Activated T-cell treated with anti-CD3 and anti-CD28 coated beads, Interleukin-2, amount 50 U/mL, for 1 hour (primary cell): ENCODE results near the gene BCKDHB.
"Not testable (repeated sequence)": the region's sequence is repeated elsewhere in the genome, so short reads cannot be mapped to it uniquely, and the experiment has no call there.

Experiments
- DNase-seq: peaks from one replicate; pipeline ENCODE4 v3.0.0-alpha.2; 2020

The BCKDHB gene

GRCh38 chr6:80211286-80211685 is 104.8 kb downstream of the BCKDHB start:
- no peak for DNase-seq

GRCh38 chr6:80211890-80212289 is 105.4 kb downstream of the BCKDHB start:
- not testable (repeated sequence) for DNase-seq

- DNase-seq: no peak
Measured at GRCh38 chr6:80214436-80215022, 108.1 kb downstream of the BCKDHB start.

GRCh38 chr6:80215063-80215462 is 108.6 kb downstream of the BCKDHB start:
- DNase-seq: no peak

GRCh38 chr6:80217794-80218193 is 111.3 kb downstream of the BCKDHB start:
- no peak for DNase-seq

GRCh38 chr6:80223743-80224212 is 117.3 kb downstream of the BCKDHB start:
- DNase-seq: no peak

GRCh38 chr6:80226151-80226550 is 119.7 kb downstream of the BCKDHB start:
- no peak for DNase-seq

- DNase-seq: no peak
Measured at GRCh38 chr6:80226699-80227098, 120.2 kb downstream of the BCKDHB start.

GRCh38 chr6:80227545-80228105 is 121.2 kb downstream of the BCKDHB start:
- no peak for DNase-seq

- no peak for DNase-seq
Measured at GRCh38 chr6:80233262-80233661, 126.8 kb downstream of the BCKDHB start.

- no peak for DNase-seq
Measured at GRCh38 chr6:80233958-80234357, 127.5 kb downstream of the BCKDHB start.

GRCh38 chr6:80234401-80234800 is 127.9 kb downstream of the BCKDHB start:
- no peak for DNase-seq

GRCh38 chr6:80234908-80235307 is 128.4 kb downstream of the BCKDHB start:
- DNase-seq: no peak

GRCh38 chr6:80235647-80236046 is 129.2 kb downstream of the BCKDHB start:
- no peak for DNase-seq

- DNase-seq: not testable (repeated sequence)
Measured at GRCh38 chr6:80238754-80239153, 132.3 kb downstream of the BCKDHB start.

- DNase-seq: no peak
Measured at GRCh38 chr6:80245043-80245442, 138.6 kb downstream of the BCKDHB start.

- no peak for DNase-seq
Measured at GRCh38 chr6:80249897-80250296, 143.4 kb downstream of the BCKDHB start.

- DNase-seq: no peak
Measured at GRCh38 chr6:80250391-80250997, 144.0 kb downstream of the BCKDHB start.

- DNase-seq: no peak
Measured at GRCh38 chr6:80251321-80251720, 144.8 kb downstream of the BCKDHB start.

GRCh38 chr6:80254716-80255115 is 148.2 kb downstream of the BCKDHB start:
- DNase-seq: no peak

GRCh38 chr6:80256691-80257090 is 150.2 kb downstream of the BCKDHB start:
- DNase-seq: no peak

- DNase-seq: no peak
Measured at GRCh38 chr6:80259118-80259517, 152.6 kb downstream of the BCKDHB start.

- no peak for DNase-seq
Measured at GRCh38 chr6:80263585-80263984, 157.1 kb downstream of the BCKDHB start.

- no peak for DNase-seq
Measured at GRCh38 chr6:80268865-80269730, 162.6 kb downstream of the BCKDHB start.
